GM12878 (cell line): ENCODE measurements around the gene VASH1. TPM values are rescaled to one million over a fixed set of nuclear protein-coding genes. Genes with fewer than 3 reads are reported as not detected.

ENCODE experiments used
- ATAC-seq: fragments of 200-7000 bp; cut with Tn5 transposase; 3 replicates; pipeline ENCODE4 v1.9.1; 2020; ENCODE audit warnings: mild to moderate bottlenecking, moderate library complexity
- BruUV-seq: library from RNA; stranded (reverse); fragments of 400-500 nt; replicated peaks from 2 replicates; lab custom pipeline; 2021; lab: Mats Ljungman, UMichigan
- CTCF ChIA-PET: fragments of 300-600 bp; sonication (Branson Sonifier 250); formaldehyde crosslinking; extraction: SDS; loops from one replicate; lab custom pipeline; 2021; ENCODE audit warnings: inconsistent platforms; lab: Yijun Ruan, JAX
- POLR2A ChIA-PET: fragments of 350-600 bp; formaldehyde crosslinking; extraction: SDS; loops from one replicate; lab custom pipeline; 2021; ENCODE audit warnings: inconsistent platforms; lab: Charles Lee
- RAD21 ChIA-PET: fragments of 300-600 bp; sonication (Branson Sonifier 250); formaldehyde crosslinking; loops from one replicate; lab custom pipeline; 2023; ENCODE audit warnings: antibody characterized with exemption; ENCODE audit not compliant: unreplicated experiment; lab: Charles Lee
- SMC1A ChIA-PET: fragments of 300-600 bp; sonication (Branson Sonifier 250); formaldehyde crosslinking; loops from one replicate; lab custom pipeline; 2023; ENCODE audit not compliant: unreplicated experiment, uncharacterized antibody; lab: Charles Lee
- DNase-seq: peaks from one replicate; pipeline ENCODE4 v3.0.0-alpha.2; 2011; ENCODE audit warnings: low read depth, low spot score
- FAIRE-seq: peaks from 3 replicates; lab custom pipeline; 2011; peaks lifted over from hg19 to GRCh38; lab: Jason Lieb, UNC
- H2AFZ ChIP-seq: 2 replicates; pipeline ENCODE4 v1.6.0; 2011; ENCODE audit warnings: low read depth, low read length, control low read depth; ENCODE audit not compliant: control insufficient read depth
- H3K27ac ChIP-seq: 2 replicates; pipeline ENCODE4 v1.5.1; 2011; ENCODE audit warnings: control low read depth; ENCODE audit not compliant: control insufficient read depth, insufficient read depth
- H3K27me3 ChIP-seq, 2 experiments: replicated peaks in 1 of 2; 2 replicates each; pipeline versions ENCODE4 v1.6.0 to v1.6.1; 2011; ENCODE audit warnings: low read length in 1 of 2; ENCODE audit not compliant: control insufficient read depth in 2 of 2, insufficient read depth in 2 of 2
- H3K36me3 ChIP-seq, 2 experiments: 2 replicates each; pipeline ENCODE4 v1.5.1; 2011; ENCODE audit warnings: low read length in 1 of 2; ENCODE audit not compliant: control insufficient read depth in 2 of 2, insufficient read depth in 2 of 2
- H3K4me1 ChIP-seq: 2 replicates; pipeline ENCODE4 v1.6.1; 2011; ENCODE audit warnings: mild to moderate bottlenecking, low read length, moderate library complexity, mixed read lengths; ENCODE audit not compliant: control insufficient read depth, insufficient read depth
- H3K4me2 ChIP-seq: 2 replicates; pipeline ENCODE4 v1.6.0; 2011; ENCODE audit warnings: control low read depth; ENCODE audit not compliant: control insufficient read depth, insufficient read depth
- H3K4me3 ChIP-seq: fragments of 200-600 bp; sonication (generic); 2 replicates; pipeline ENCODE4 v1.5.1; 2016
- H3K79me2 ChIP-seq: 2 replicates; pipeline ENCODE4 v1.6.0; 2011; ENCODE audit warnings: low read length; ENCODE audit not compliant: control insufficient read depth, insufficient read depth
- H3K9ac ChIP-seq: 2 replicates; pipeline ENCODE4 v1.8.0; 2011; ENCODE audit warnings: low read length, control low read depth, mixed read lengths; ENCODE audit not compliant: control insufficient read depth, insufficient read depth
- H3K9me3 ChIP-seq: replicated peaks from 3 replicates; pipeline ENCODE4 v1.5.1; 2011; ENCODE audit warnings: mild to moderate bottlenecking, low read length; ENCODE audit not compliant: control insufficient read depth, insufficient read depth
- H4K20me1 ChIP-seq: 2 replicates; pipeline ENCODE4 v1.6.0; 2011; ENCODE audit not compliant: control insufficient read depth, insufficient read depth
- BHLHE40 ChIP-seq, 2 experiments: fragments of 450-650 bp in 1 of 2; IDR thresholded peaks; 2 replicates each; pipeline ENCODE4 v1.6.1; 2011 to 2017; ENCODE audit warnings: low read depth in 2 of 2, borderline replicate concordance in 1 of 2, improper control_type of control experiment in 1 of 2, low read length in 1 of 2, mild to moderate bottlenecking in 1 of 2
- CHD2 ChIP-seq: IDR thresholded peaks from 2 replicates; pipeline ENCODE4 v1.6.1; 2011; ENCODE audit warnings: low read depth, low read length, improper control_type of control experiment, borderline replicate concordance
- CREM ChIP-seq: IDR thresholded peaks from 2 replicates; pipeline ENCODE4 v1.6.1; 2014; ENCODE audit warnings: antibody characterized with exemption, low read depth
- GABPA ChIP-seq: IDR thresholded peaks from 2 replicates; pipeline ENCODE4 v1.6.1; 2014; ENCODE audit warnings: antibody characterized with exemption, low read depth, mild to moderate bottlenecking, inconsistent platforms
- KAT2A ChIP-seq: conservative IDR thresholded peaks from 2 replicates; pipeline ENCODE4 v1.6.1; 2011; ENCODE audit warnings: low read depth, low read length; ENCODE audit not compliant: control insufficient read depth
- MYB ChIP-seq: fragments of 150-350 bp; IDR thresholded peaks from 2 replicates; pipeline ENCODE4 v1.6.1; 2014; ENCODE audit warnings: mild to moderate bottlenecking, low read depth, low read length, borderline replicate concordance
- NFYA ChIP-seq: IDR thresholded peaks from 2 replicates; pipeline ENCODE4 v1.6.1; 2011; ENCODE audit warnings: low read depth, mild to moderate bottlenecking, low read length, improper control_type of control experiment, borderline replicate concordance
- PRDM15 ChIP-seq: fragments of 450-650 bp; formaldehyde crosslinking; IDR thresholded peaks from 2 replicates; pipeline ENCODE4 v1.4.0; 2020; ENCODE audit warnings: mild to moderate bottlenecking, moderate library complexity
- RCOR1 ChIP-seq: conservative IDR thresholded peaks from 2 replicates; pipeline ENCODE4 v1.6.1; 2012; ENCODE audit warnings: low read depth, low read length, improper control_type of control experiment
- SMARCA5 ChIP-seq: fragments of 450-650 bp; IDR thresholded peaks from 2 replicates; pipeline ENCODE4 v1.6.1; 2017; ENCODE audit warnings: mild to moderate bottlenecking
- SREBF2 ChIP-seq: IDR thresholded peaks from 2 replicates; pipeline ENCODE4 v1.6.1; 2012; ENCODE audit warnings: mild to moderate bottlenecking, low read length
- SUPT20H ChIP-seq: IDR thresholded peaks from 2 replicates; pipeline ENCODE4 v1.6.1; 2011; ENCODE audit warnings: low read depth, mild to moderate bottlenecking, low read length, moderate library complexity, borderline replicate concordance; ENCODE audit not compliant: control insufficient read depth
- SUZ12 ChIP-seq: fragments of 200-600 bp; sonication (generic); IDR thresholded peaks from one replicate; pipeline ENCODE4 v1.6.1; 2018; ENCODE audit warnings: antibody characterized with exemption, mild to moderate bottlenecking; ENCODE audit not compliant: unreplicated experiment
- USF2 ChIP-seq: IDR thresholded peaks from 2 replicates; pipeline ENCODE4 v1.6.1; 2011; ENCODE audit warnings: low read depth, low read length, improper control_type of control experiment, borderline replicate concordance
- ZNF274 ChIP-seq: IDR thresholded peaks from one replicate; pipeline ENCODE4 v1.8.0; 2011; ENCODE audit not compliant: insufficient read length, insufficient read depth
- whole genome bisulfite sequencing: methylation state at CpG from one replicate; pipeline ENCODE4 v1.1.6; 2016; ENCODE audit warnings: low lambda C conversion rate; ENCODE audit not compliant: insufficient replicate concordance, insufficient coverage; ENCODE audit errors: missing lambda C conversion rate; 5-methylcytosine and 5-hydroxymethylcytosine counted together
- in situ Hi-C: fragments of 300-500 bp; cut with MboI; formaldehyde crosslinking; loops from 9 replicates; pipeline ENCODE4 v1.14.3; 2018; ENCODE audit warnings: mixed read lengths
- intact Hi-C: fragments of 100-400 bp; cut with micrococcal nuclease; formaldehyde crosslinking; loops from one replicate; pipeline ENCODE4 v1.14.2; 2022; ENCODE audit not compliant: unreplicated experiment
- polyA plus RNA-seq, 11 experiments: library from polyadenylated mRNA; depleted of rRNA in 4 of 11; unstranded in 6 of 11; stranded (reverse) in 5 of 11; fragments of >200 nt; fragmentation: Nextera tagmentation in 4 of 11; fragmentation: Illumina TruSeq in 1 of 11; extraction: Ambion mirVana in 4 of 11; extraction: Trizol in 1 of 11; gene quantifications; 1 replicate in 1 of 11; 2 replicates in 10 of 11; pipeline versions ENCODE4 v1.2.1 to v1.2.3, GENCODE V29; 2011 to 2016; ENCODE audit warnings: inconsistent platforms in 2 of 11, missing spikeins in 2 of 11, low read depth in 1 of 11
- total RNA-seq, 4 experiments: library from RNA; depleted of rRNA in 3 of 4; stranded (reverse); fragments of >200 nt in 3 of 4; fragmentation: Illumina TruSeq in 1 of 4; extraction: Trizol in 1 of 4; gene quantifications; 2 replicates each; pipeline versions ENCODE4 v1.2.1 to v1.2.3, GENCODE V29; 2013 to 2021
- TF ChIP-seq, protein P1 (sequence below): IDR thresholded peaks from 2 replicates; pipeline ENCODE4 v1.6.1; 2012; ENCODE audit warnings: low read depth, low read length, improper control_type of control experiment
- TF ChIP-seq, protein P2 (sequence below): fragments of 450-650 bp; IDR thresholded peaks from 2 replicates; pipeline ENCODE4 v1.6.1; 2016; ENCODE audit warnings: mild to moderate bottlenecking

VASH1 gene
- total and polyA plus RNA-seq, 10 of the 15 experiments (the other 5 are each of a cell fraction or from before 2014, with no cell fraction given): 0.06 to 2.3 (median 0.53) TPM

GRCh38 chr14:76762411-76763095, 1.3 kb downstream of the VASH1 start:
- WGBS: 32% methylated on average over 28 of the region's 28 CpGs
- in situ Hi-C loops: no loop called here
- CTCF ChIA-PET: no interaction called here
- H3K4me3 ChIP-seq: peak overlapping the region; percentile 71; the same call in 1 of the 2 replicates
- FAIRE-seq (no peak), ATAC-seq (no peak), DNase-seq (no peak)
- SMC1A ChIA-PET: no interaction called here
- peaks cover 2 to 7% of the 10 kb centered on the region in 2 experiments for H3K27me3 ChIP-seq
- intact Hi-C loops: loop anchor here (5.0 kb wide), 1 partner anchor 50 kb away; the partner anchor contains the start of gene ANGEL1
- no peaks in the 10 kb centered on the region for H4K20me1 ChIP-seq
- no peaks in the 10 kb centered on the region; the same call in 1 of the 2 replicates for H3K4me1 ChIP-seq
- no peak overlapping the region for H3K9ac ChIP-seq
- H3K36me3 ChIP-seq: no peaks in the 10 kb centered on the region
- no peak overlapping the region for H3K27ac ChIP-seq
- POLR2A ChIA-PET: no interaction called here
- no peak overlapping the region for H2AFZ ChIP-seq
- H3K79me2 ChIP-seq: no peaks in the 10 kb centered on the region
- H3K9me3 ChIP-seq: no peaks in the 10 kb centered on the region
- peak overlapping the region; percentile 78 for H3K4me2 ChIP-seq
- RAD21 ChIA-PET: no interaction called here
- BruUV-seq: no TSS peak
- TF ChIP-seq PRDM15 (CRISPR knock-in tag) (no peak), CHD2 (no peak), BHLHE40 (IDR thresholded peaks at IDR 0.05; ENCODE audit: borderline replicate concordance in 1 of 2, low read depth in 2 of 2, low read length in 1 of 2) (no peak), ZNF274 (no peak), GABPA (no peak), SREBF2 (no peak), KAT2A (no peak), SUZ12 (no peak), MYB (no peak), NFYA (no peak), SMARCA5 (no peak), RCOR1 (no peak), CREM (no peak), SUPT20H (no peak), USF2 (no peak)
- TF ChIP-seq, protein P1, sequence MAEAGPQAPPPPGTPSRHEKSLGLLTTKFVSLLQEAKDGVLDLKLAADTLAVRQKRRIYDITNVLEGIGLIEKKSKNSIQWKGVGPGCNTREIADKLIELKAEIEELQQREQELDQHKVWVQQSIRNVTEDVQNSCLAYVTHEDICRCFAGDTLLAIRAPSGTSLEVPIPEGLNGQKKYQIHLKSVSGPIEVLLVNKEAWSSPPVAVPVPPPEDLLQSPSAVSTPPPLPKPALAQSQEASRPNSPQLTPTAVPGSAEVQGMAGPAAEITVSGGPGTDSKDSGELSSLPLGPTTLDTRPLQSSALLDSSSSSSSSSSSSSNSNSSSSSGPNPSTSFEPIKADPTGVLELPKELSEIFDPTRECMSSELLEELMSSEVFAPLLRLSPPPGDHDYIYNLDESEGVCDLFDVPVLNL: no peak
- TF ChIP-seq, protein P2, sequence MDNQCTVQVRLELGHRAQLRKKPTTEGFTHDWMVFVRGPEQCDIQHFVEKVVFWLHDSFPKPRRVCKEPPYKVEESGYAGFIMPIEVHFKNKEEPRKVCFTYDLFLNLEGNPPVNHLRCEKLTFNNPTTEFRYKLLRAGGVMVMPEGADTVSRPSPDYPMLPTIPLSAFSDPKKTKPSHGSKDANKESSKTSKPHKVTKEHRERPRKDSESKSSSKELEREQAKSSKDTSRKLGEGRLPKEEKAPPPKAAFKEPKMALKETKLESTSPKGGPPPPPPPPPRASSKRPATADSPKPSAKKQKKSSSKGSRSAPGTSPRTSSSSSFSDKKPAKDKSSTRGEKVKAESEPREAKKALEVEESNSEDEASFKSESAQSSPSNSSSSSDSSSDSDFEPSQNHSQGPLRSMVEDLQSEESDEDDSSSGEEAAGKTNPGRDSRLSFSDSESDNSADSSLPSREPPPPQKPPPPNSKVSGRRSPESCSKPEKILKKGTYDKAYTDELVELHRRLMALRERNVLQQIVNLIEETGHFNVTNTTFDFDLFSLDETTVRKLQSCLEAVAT: no peak
